GM19438 (cell line): ENCODE data around the gene CELSR1.
"Not testable (repeated sequence)": the region's sequence is repeated elsewhere in the genome, so short reads cannot be mapped to it uniquely, and the experiment has no call there.

Source experiments
- ATAC-seq: cut with Tn5 transposase; IDR thresholded peaks from one replicate; pipeline ENCODE4 v1.9.1; 2021; ENCODE audit warnings: low read depth; ENCODE audit not compliant: unreplicated experiment

The CELSR1 gene

GRCh38 chr22:46486996-46487717, 50.3 kb downstream of the CELSR1 start:
- ATAC-seq: no peak

- ATAC-seq: no peak
Measured at GRCh38 chr22:46484861-46485595, 52.4 kb downstream of the CELSR1 start.

- ATAC-seq: no peak
Measured at GRCh38 chr22:46484156-46484860, 53.1 kb downstream of the CELSR1 start.

DNA sequence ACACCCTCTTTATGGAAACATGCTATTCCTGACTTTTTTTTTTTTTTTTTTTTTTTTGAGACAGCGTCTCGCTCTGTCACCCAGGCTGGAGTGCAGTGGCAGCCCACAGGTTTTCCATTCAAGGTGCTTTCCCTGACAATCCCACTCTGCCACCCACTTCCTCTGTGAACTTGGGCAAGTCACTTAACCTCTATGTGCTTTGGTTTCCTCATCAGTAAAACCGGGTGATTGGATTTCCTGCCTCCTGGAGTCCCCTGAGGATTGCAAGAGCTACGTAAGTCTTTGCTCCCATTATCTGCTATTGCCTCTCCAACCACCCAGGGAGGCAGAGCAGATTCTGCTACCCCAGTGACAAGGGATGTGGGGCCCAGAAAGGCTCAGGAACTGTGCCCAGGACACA, 54.1 kb downstream of the CELSR1 start:
- ATAC-seq: no peak

DNA sequence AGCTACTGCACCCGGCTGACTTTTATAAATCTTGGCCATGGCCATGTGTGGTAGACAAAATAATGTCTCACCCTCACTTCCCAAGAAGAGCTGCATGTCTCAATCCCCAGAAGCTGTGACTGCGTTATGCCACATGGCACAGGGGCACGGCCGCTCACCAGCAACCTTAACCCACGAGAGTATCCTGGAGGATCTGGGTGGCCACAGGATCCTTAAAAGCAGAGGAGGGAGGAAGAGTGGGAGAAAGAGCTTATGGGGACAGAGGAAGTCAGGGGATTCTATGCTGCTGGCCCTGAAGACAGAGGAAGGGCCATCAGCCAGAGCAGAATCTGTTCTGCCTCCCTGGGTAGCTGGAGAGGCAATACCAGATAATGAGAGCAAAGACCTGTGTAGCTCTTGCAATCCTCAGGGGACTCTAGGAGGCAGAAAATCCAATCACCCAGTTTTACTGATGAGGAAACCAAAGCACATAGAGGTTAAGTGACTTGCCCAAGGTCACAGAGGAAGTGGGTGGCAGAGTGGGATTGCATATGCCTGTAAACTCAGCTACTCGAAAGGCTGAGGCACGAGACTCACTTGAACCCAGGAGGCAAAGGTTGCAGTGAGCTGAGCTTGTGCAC, 55.3 kb downstream of the CELSR1 start:
- no peak for ATAC-seq

DNA sequence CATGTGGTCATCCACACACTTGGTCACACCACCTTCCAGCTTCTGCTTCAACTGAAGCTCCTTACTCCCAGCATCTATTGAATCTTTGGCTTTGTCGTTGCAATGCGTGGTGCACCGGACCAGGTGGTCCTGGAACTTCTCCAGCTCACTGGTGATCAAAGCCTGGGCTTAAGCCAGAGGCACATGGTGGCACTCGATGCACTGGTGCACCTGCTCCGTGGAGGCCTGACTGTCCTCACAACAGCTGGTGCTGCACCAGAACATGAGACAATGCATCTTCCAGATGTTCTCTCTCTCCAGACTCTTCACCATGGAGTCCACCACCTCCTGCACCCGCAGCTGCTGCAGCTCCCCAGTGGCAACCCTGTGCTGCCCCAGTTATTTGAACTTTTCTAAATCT, 56.0 kb downstream of the CELSR1 start:
- no peak for ATAC-seq

GRCh38 chr22:46480396-46480795, 57.0 kb downstream of the CELSR1 start:
- no peak for ATAC-seq

GRCh38 chr22:46479046-46479445, 58.4 kb downstream of the CELSR1 start:
- no peak for ATAC-seq

DNA sequence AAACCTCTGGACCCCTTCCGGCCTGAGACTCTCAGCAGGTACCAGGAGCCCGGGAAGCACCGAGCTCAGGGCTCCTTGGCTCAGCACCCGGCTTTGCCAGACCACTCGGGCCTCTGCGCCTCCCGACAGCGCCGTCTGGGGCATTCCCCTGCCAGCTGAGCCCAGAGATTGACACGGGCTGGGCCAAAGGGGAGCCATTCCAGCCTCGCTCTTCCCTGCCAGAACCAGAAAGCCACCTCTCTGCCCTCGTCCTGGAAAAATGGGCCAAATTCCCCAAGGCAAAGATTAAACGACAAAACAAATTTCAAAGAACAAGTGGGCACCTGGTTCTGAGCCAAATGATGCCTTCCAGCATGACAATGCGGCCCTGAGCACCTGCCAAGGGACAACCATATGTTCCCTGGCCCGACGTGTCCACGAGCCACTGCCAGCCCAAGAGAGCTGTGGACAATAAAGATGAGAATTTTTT, 59.3 kb downstream of the CELSR1 start:
- no peak for ATAC-seq

GRCh38 chr22:46476547-46476941, 60.9 kb downstream of the CELSR1 start:
- no peak for ATAC-seq

DNA sequence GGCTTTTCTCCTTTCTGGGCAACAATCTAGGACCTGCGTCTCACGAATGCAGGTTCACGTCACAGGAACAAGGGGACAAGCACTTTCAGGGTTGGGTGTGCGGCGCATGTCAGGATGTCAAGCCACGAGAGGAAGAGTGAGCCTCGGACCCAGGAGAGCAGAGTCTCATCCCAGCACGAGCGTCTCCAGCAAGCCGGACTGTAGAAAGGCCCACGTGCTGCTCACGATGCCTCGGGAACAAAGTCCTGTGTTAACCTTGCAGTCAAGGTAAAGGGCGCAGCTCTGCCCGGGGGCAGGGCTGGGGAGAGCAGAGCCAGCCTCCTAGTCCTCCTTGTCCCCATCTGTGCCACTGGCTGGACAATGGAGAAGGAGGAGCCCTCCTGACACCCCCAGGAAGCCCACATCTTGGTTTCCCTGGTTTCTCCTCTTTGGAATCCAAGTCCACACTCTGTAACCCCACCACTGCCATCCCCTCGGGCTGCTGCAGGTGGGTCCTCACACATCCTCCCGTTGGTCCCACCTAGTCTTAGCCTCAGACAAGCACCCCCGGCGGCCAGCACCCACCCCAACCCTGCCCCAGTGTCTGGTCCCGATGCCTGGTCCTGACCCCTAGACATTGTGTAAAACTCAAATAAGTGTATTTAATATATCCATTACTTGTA, 63.4 kb downstream of the CELSR1 start:
- no peak for ATAC-seq

DNA sequence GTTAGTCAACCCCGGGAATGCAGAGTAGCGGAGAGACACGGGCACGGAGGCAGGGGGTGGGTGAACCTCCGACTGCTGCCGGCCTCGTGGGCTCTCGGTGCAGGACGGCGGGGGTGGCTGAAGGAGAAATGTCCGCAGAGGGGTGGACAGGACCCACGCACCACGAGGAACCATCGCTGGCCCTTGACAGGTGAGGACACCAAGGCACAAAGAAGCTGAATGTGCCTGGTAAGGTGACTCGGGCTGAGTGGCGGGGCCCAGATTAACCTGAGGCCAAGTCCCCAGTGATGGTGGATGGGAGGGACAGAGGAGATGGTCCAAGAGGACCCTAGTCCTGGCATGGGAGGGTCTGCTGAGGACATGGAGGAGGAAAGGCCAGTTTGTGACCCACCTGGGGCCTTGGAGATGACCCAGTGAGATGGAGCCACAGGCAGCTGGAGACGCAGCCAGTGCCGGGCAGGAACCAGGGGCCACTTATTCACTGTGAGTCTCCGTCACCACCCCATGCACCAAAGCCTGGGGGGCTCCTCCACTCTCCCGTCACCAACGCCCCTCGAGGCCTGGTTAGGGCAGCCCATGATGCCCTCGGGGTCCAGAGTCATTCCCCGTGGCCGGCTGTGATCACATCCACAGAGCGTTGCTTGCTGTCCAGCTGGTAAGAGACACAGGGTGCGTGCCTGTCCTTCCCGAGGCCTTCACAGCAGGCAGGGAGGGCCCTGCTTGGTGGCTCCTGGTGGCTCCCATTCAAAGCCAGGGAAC, 64.2 kb downstream of the CELSR1 start:
- ATAC-seq: no peak

GRCh38 chr22:46472722-46473016, 64.8 kb downstream of the CELSR1 start:
- no peak for ATAC-seq

GRCh38 chr22:46471901-46472721, 65.3 kb downstream of the CELSR1 start:
- no peak for ATAC-seq

- ATAC-seq: not testable (repeated sequence)
Measured at GRCh38 chr22:46471330-46471729, 66.1 kb downstream of the CELSR1 start.

GRCh38 chr22:46469711-46470110, 67.7 kb downstream of the CELSR1 start:
- ATAC-seq: no peak

DNA sequence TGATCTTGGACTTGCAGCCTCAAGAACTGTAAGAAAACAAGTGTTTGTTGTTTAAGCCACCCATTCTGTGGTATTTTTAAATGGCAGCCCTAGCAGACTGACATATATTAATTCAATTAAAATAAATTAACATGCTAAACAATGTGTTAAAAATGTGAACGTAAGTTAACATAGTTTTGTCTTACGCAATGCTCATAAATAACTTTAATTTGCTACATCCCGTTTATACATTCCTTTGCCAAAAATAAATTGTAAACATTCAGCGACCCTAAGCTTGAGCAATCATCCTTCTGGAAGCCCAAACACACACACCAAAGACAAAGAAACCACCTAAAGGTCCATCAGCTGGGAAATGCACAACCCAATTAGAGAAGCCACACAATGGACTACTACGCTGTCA, 70.4 kb downstream of the CELSR1 start:
- ATAC-seq: no peak

DNA sequence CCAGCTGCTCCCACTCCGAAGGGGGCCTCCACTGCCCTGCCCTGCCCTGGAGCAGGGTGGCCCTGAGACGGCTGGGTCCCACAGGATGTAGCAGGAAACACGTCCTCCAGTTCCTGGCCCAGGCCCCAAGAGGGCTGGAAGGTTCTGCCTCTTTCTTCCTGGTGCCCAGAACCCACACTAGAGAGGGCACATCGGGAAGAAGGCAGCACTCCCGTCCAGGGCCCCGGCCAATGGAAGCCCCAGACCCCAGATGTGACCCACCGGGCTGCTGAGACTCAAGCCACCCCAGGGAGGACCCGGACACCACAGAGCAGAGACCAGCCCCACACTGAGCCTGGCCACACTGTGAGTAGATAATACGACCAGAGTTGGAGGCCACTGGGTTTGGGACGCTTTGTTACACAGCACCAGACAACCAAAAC, 71.2 kb downstream of the CELSR1 start:
- no peak for ATAC-seq

DNA sequence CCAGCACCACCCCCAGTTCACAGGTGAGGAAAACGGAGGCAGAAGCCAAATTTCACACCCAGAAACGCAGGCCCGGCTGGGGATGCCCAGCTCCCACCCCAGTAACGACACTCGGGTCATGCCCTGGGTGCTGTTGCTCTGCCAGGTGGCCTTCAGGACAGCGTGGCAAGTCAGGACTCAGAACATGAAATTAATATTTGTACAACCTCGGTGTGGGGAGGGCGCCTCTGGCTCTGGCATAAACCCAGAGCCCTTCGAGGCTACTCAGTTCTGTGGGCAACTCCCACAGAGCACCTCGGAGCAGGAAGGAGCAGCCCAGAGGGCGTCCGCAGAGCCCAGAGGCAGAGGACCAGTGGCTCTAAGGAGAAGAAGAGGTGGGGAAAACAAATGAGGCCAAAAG, 71.6 kb downstream of the CELSR1 start:
- no peak for ATAC-seq
